Right lobe of liver (tissue), 4 donors: ENCODE results near the gene TARP.

ENCODE experiments used
- CTCF ChIP-seq, 4 donors: fragments of 200-600 bp in 3 of 4; fragments of 450-650 bp in 1 of 4; IDR thresholded peaks; one replicate each; pipeline versions ENCODE4 v1.5.1 to v1.8.0; 2016 to 2022; ENCODE audit warnings: antibody characterized with exemption in 4 of 4, mild to moderate bottlenecking in 2 of 4
- POLR2A ChIP-seq: fragments of 450-650 bp; IDR thresholded peaks from one replicate; pipeline ENCODE4 v1.6.1; 2017; ENCODE audit warnings: antibody characterized with exemption, mild to moderate bottlenecking
- donor health status: DM: no; HTN: no; CAD: no.
- donor health status: DM: no; HTN: no; CAD: no.
- donor health status: DM: no; HTN: yes; CAD: no.

GRCh38 chr7:38310591-38311101, 37.2 kb upstream of the TARP start:
- TF ChIP-seq CTCF (IDR thresholded peaks at IDR 0.05) (no peak), POLR2A (no peak)
